Loucy (cell line): ENCODE data around the gene FBXW10B.
"Not testable (repeated sequence)": the region's sequence is repeated elsewhere in the genome, so short reads cannot be mapped to it uniquely, and the experiment has no call there.

Source experiments
- CTCF ChIP-seq: fragments of 200-600 bp; sonication (generic); conservative IDR thresholded peaks from 2 replicates; pipeline ENCODE4 v1.5.1; 2014; ENCODE audit warnings: mild to moderate bottlenecking, antibody characterized with exemption, low read length
- EZH2phosphoT487 ChIP-seq: fragments of 200-600 bp; IDR thresholded peaks from 2 replicates; pipeline ENCODE4 v1.6.1; 2018; ENCODE audit warnings: antibody characterized with exemption, mild to moderate bottlenecking, moderate library complexity, borderline replicate concordance

DNA sequence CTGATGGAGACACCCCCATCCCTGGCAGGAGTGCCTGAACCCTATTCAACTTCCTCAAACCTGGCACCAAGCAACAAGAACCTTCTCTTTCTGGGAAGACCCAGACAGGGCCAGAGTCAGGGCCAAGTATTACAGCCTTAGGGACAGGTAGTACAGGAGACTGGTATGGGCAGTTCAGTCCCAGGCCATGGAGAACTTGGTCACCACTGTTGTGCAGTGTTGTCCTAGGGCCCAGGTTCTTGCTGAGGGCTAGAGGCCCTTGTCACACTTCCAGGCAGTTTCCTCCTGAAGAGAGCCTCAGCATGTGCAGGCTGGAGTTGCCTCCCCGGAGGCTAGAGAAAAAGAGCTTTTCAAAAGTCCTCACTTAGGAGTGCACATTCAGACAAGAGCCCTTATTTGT lies 28.7 kb downstream of the FBXW10B start:
- TF ChIP-seq CTCF, EZH2phosphoT487: not testable (repeated sequence)
